OCI-LY1 (cell line): ENCODE results near the gene PPM1N.

Experiments used
- H2AFZ ChIP-seq: fragments of 200-600 bp; sonication (generic), shearing (Covaris generic); 2 replicates; pipeline ENCODE4 v1.6.0; 2014; ENCODE audit warnings: antibody characterized with exemption, mild to moderate bottlenecking, low read length
- H3F3A ChIP-seq: fragments of 200-600 bp; sonication (generic), shearing (Covaris generic); 2 replicates; pipeline ENCODE4 v1.6.0; 2014; ENCODE audit warnings: mild to moderate bottlenecking, antibody characterized with exemption, low read length, moderate library complexity; ENCODE audit not compliant: insufficient read depth
- H3K27ac ChIP-seq: fragments of 200-600 bp; sonication (generic); 2 replicates; pipeline ENCODE4 v1.5.1; 2014; ENCODE audit warnings: low read length, mixed run types, mild to moderate bottlenecking, low read depth; ENCODE audit not compliant: poor library complexity, severe bottlenecking
- H3K27me3 ChIP-seq: fragments of 200-600 bp; sonication (generic); 2 replicates; pipeline ENCODE4 v1.6.0; 2014; ENCODE audit warnings: antibody characterized with exemption, mild to moderate bottlenecking, low read length, moderate library complexity; ENCODE audit not compliant: insufficient read depth
- H3K36me3 ChIP-seq: fragments of 200-600 bp; sonication (generic); 2 replicates; pipeline ENCODE4 v1.6.1; 2014; ENCODE audit warnings: mild to moderate bottlenecking, antibody characterized with exemption, low read length, moderate library complexity, mixed read lengths; ENCODE audit not compliant: insufficient read depth
- H3K4me1 ChIP-seq: fragments of 200-600 bp; sonication (generic); 2 replicates; pipeline ENCODE4 v1.5.1; 2014; ENCODE audit warnings: mild to moderate bottlenecking, low read length, moderate library complexity; ENCODE audit not compliant: insufficient read depth, severe bottlenecking
- H3K4me2 ChIP-seq: fragments of 200-600 bp; sonication (generic), shearing (Covaris generic); 2 replicates; pipeline ENCODE4 v1.6.1; 2014; ENCODE audit warnings: low read length
- H3K4me3 ChIP-seq: fragments of 200-600 bp; sonication (generic); 2 replicates; pipeline ENCODE4 v1.5.1; 2014; ENCODE audit warnings: low read length, low read depth, mild to moderate bottlenecking, mixed read lengths; ENCODE audit not compliant: poor library complexity, severe bottlenecking
- H3K79me2 ChIP-seq: fragments of 200-600 bp; shearing (Covaris generic); 2 replicates; pipeline ENCODE4 v1.6.1; 2016; ENCODE audit warnings: mixed run types, low read length, mixed read lengths; ENCODE audit not compliant: insufficient read depth
- H3K9ac ChIP-seq: fragments of 200-600 bp; sonication (generic), shearing (Covaris generic); 2 replicates; pipeline ENCODE4 v1.6.1; 2014; ENCODE audit warnings: mild to moderate bottlenecking, low read length, mixed read lengths
- H3K9me2 ChIP-seq: fragments of 200-600 bp; sonication (generic), shearing (Covaris generic); 2 replicates; pipeline ENCODE4 v1.6.1; 2014; ENCODE audit warnings: low read depth, mild to moderate bottlenecking, low read length, mixed read lengths
- H3K9me3 ChIP-seq: fragments of 200-600 bp; shearing (Covaris generic); 2 replicates; pipeline ENCODE4 v1.6.1; 2014; ENCODE audit warnings: low read length, mixed read lengths
- H4K20me1 ChIP-seq: fragments of 200-600 bp; sonication (generic), shearing (Covaris generic); 2 replicates; pipeline ENCODE4 v1.6.0; 2016; ENCODE audit warnings: mild to moderate bottlenecking, low read length; ENCODE audit not compliant: insufficient read depth
- CTCF ChIP-seq: fragments of 200-600 bp; sonication (generic), shearing (Covaris generic); IDR thresholded peaks from 2 replicates; pipeline ENCODE4 v1.5.1; 2017; ENCODE audit warnings: mild to moderate bottlenecking, antibody characterized with exemption, low read length, moderate library complexity, mixed read lengths
- EZH2 ChIP-seq: fragments of 200-600 bp; sonication (generic), shearing (Covaris generic); IDR thresholded peaks from 2 replicates; pipeline ENCODE4 v1.8.0; 2017; ENCODE audit warnings: borderline replicate concordance, mixed run types, mild to moderate bottlenecking, antibody characterized with exemption, low read length, moderate library complexity, mixed read lengths

PPM1N gene

GRCh38 chr19:45462174-45462573 is 36.1 kb upstream of the PPM1N start:
- H3K36me3 ChIP-seq = no peaks in the 10 kb centered on the region
- no peak overlapping the region for H3K4me3 ChIP-seq
- no peak overlapping the region for H3K4me2 ChIP-seq
- H3K27me3 ChIP-seq = 0 out of 2 replicates have a peak, but pooled peaks cover 6% of the 10 kb centered on the region
- H3K27ac ChIP-seq = no peak overlapping the region
- H3K79me2 ChIP-seq = no peaks in the 10 kb centered on the region
- no peaks in the 10 kb centered on the region for H3K9me2 ChIP-seq
- H3K4me1 ChIP-seq = peaks cover 13% of the 10 kb centered on the region
- no peak for TF ChIP-seq EZH2
- TF ChIP-seq CTCF = no peak
- no peaks in the 10 kb centered on the region for H3K9me3 ChIP-seq
- H3F3A ChIP-seq = no peaks in the 10 kb centered on the region
- H4K20me1 ChIP-seq = no peaks in the 10 kb centered on the region
- H2AFZ ChIP-seq = no peak overlapping the region
- H3K9ac ChIP-seq = no peak overlapping the region

GRCh38 chr19:45463241-45463640 is 35.0 kb upstream of the PPM1N start:
- H3K79me2 ChIP-seq = no peaks in the 10 kb centered on the region
- no peaks in the 10 kb centered on the region for H4K20me1 ChIP-seq
- no peak overlapping the region for H3K4me2 ChIP-seq
- H3K4me1 ChIP-seq = peaks cover 19% of the 10 kb centered on the region
- no peak overlapping the region for H3K4me3 ChIP-seq
- H3K27ac ChIP-seq = no peak overlapping the region
- no peaks in the 10 kb centered on the region for H3K36me3 ChIP-seq
- TF ChIP-seq CTCF (no peak), EZH2 (no peak)
- H3K9ac ChIP-seq = no peak overlapping the region
- no peaks in the 10 kb centered on the region for H3F3A ChIP-seq
- no peak overlapping the region for H2AFZ ChIP-seq
- H3K9me3 ChIP-seq = no peaks in the 10 kb centered on the region
- 0 out of 2 replicates have a peak, but pooled peaks cover 6% of the 10 kb centered on the region for H3K27me3 ChIP-seq
- no peaks in the 10 kb centered on the region for H3K9me2 ChIP-seq

GRCh38 chr19:45464274-45464673 is 34.0 kb upstream of the PPM1N start:
- Histone ChIP-seq H3K9me2 (no peaks in the 10 kb centered on the region), H2AFZ (no peak overlapping the region), H3K9ac (no peak overlapping the region), H3K4me1 (peaks cover 22% of the 10 kb centered on the region), H3K9me3 (no peaks in the 10 kb centered on the region), H3K27ac (no peak overlapping the region), H4K20me1 (no peaks in the 10 kb centered on the region), H3K4me3 (no peak overlapping the region), H3K36me3 (no peaks in the 10 kb centered on the region), H3K4me2 (no peak overlapping the region), H3F3A (no peaks in the 10 kb centered on the region), H3K79me2 (no peaks in the 10 kb centered on the region), H3K27me3 (0 out of 2 replicates have a peak, but pooled peaks cover 6% of the 10 kb centered on the region)
- TF ChIP-seq EZH2 (no peak), CTCF (no peak)
